SK-N-SH treated with all-trans-retinoic acid at 6 μM for 48 hours (cell line): ENCODE results near the gene NOTUM.

Experiments
- ATAC-seq: fragments of 200-7000 bp; cut with Tn5 transposase; 3 replicates; pipeline ENCODE4 v1.9.1; 2020; ENCODE audit warnings: mild to moderate bottlenecking, moderate library complexity
- ARNTL ChIP-seq: fragments of 450-650 bp; formaldehyde crosslinking; IDR thresholded peaks from 2 replicates; pipeline ENCODE4 v1.5.0; 2020; ENCODE audit warnings: low read depth, mild to moderate bottlenecking, moderate library complexity, borderline replicate concordance
- BACH2 ChIP-seq: fragments of 250-450 bp; sonication (Bioruptor Pico); IDR thresholded peaks from 2 replicates; pipeline ENCODE4 v1.9.0; 2021; ENCODE audit warnings: mild to moderate bottlenecking, borderline replicate concordance
- CSDC2 ChIP-seq: fragments of 250-450 bp; sonication (Bioruptor Pico); IDR thresholded peaks from 2 replicates; pipeline ENCODE4 v1.5.0; 2020; ENCODE audit warnings: mild to moderate bottlenecking, moderate library complexity
- ESRRG ChIP-seq: fragments of 250-450 bp; sonication (Bioruptor Pico); IDR thresholded peaks from 2 replicates; pipeline ENCODE4 v1.6.1; 2021; ENCODE audit warnings: mild to moderate bottlenecking
- GLIS3 ChIP-seq: fragments of 250-450 bp; sonication (Bioruptor Pico); IDR thresholded peaks from 2 replicates; pipeline ENCODE4 v1.5.0; 2020; ENCODE audit warnings: mild to moderate bottlenecking, moderate library complexity
- ISL1 ChIP-seq: fragments of 250-450 bp; sonication (Bioruptor Pico); IDR thresholded peaks from 2 replicates; pipeline ENCODE4 v2.1.2; 2022; ENCODE audit warnings: mild to moderate bottlenecking, moderate library complexity
- OSR1 ChIP-seq: fragments of 250-450 bp; sonication (Bioruptor Pico); IDR thresholded peaks from 2 replicates; pipeline ENCODE4 v1.8.0; 2022; ENCODE audit warnings: moderate library complexity, mild to moderate bottlenecking, inconsistent platforms
- PPARA ChIP-seq: fragments of 250-450 bp; sonication (Bioruptor Pico); IDR thresholded peaks from 2 replicates; pipeline ENCODE4 v1.5.0; 2020; ENCODE audit warnings: mild to moderate bottlenecking, borderline replicate concordance
- ZC3H10 ChIP-seq: fragments of 250-450 bp; sonication (Bioruptor Pico); IDR thresholded peaks from 2 replicates; pipeline ENCODE4 v1.5.1; 2021; ENCODE audit warnings: mild to moderate bottlenecking, moderate library complexity
- ZFP30 ChIP-seq: fragments of 450-650 bp; formaldehyde crosslinking; IDR thresholded peaks from 2 replicates; pipeline ENCODE4 v1.5.0; 2022; ENCODE audit warnings: mild to moderate bottlenecking, moderate library complexity
- ZNF565 ChIP-seq: fragments of 450-650 bp; formaldehyde crosslinking; conservative IDR thresholded peaks from 2 replicates; pipeline ENCODE4 v1.5.0; 2020; ENCODE audit warnings: low read depth, mild to moderate bottlenecking, moderate library complexity
- TF ChIP-seq, protein P1 (sequence below): fragments of 250-450 bp; sonication (Bioruptor Pico); IDR thresholded peaks from 2 replicates; pipeline ENCODE4 v1.5.1; 2020; ENCODE audit warnings: low read depth, mild to moderate bottlenecking, moderate library complexity
- TF ChIP-seq, protein P2 (sequence below): fragments of 250-450 bp; sonication (Bioruptor Pico); IDR thresholded peaks from 2 replicates; pipeline ENCODE4 v1.8.0; 2020; ENCODE audit warnings: mild to moderate bottlenecking, moderate library complexity, borderline replicate concordance
- TF ChIP-seq, protein P3 (sequence below): fragments of 250-450 bp; sonication (Bioruptor Pico); IDR thresholded peaks from 2 replicates; pipeline ENCODE4 v1.5.1; 2021; ENCODE audit warnings: mild to moderate bottlenecking, moderate library complexity
- TF ChIP-seq, protein P4 (sequence below): fragments of 250-450 bp; sonication (Bioruptor Pico); IDR thresholded peaks from 2 replicates; pipeline ENCODE4 v1.8.0; 2021; ENCODE audit warnings: low read depth, mild to moderate bottlenecking, moderate library complexity, borderline replicate concordance
- TF ChIP-seq, protein P5 (sequence below): fragments of 250-450 bp; sonication (Bioruptor Pico); IDR thresholded peaks from 2 replicates; pipeline ENCODE4 v1.5.0; 2020; ENCODE audit warnings: mild to moderate bottlenecking, moderate library complexity

Gene NOTUM

DNA sequence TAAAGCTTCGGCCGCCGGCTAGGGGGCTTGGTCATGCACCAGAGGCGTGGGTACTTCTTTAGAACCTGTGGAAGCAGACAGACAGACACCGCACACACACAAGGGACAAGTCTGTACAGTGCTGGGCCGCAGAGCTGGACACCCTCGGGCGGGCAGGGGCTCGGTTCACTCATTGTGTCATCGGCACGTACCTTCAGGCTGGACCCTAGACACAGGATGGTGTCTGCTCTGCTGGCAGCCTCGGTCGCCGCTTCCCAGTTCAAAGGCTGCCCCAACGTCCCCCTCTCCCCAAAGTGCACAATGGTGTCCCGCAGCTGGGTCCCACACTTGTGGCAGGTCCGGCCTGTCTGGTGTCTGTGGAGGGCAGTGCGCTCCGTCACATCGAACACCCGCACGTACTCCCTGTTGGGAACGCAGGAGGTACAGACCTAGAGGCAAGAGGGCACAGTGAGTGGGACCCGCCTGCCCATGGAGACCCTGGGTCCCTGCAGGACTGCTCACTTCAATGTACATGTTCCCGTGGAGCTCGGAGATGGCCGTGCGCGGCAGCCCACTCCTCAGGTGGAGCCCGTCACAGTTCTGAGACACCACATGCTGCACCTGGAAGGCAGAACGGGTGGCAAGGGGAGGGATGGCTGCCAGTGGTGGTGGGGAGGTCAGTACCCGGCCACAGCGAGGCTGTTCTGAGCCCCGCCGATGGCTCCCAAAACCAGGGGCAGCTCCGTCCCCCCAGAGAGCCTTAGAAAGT, 46.7 kb downstream of the NOTUM start (continued):
- TF ChIP-seq, protein P1, sequence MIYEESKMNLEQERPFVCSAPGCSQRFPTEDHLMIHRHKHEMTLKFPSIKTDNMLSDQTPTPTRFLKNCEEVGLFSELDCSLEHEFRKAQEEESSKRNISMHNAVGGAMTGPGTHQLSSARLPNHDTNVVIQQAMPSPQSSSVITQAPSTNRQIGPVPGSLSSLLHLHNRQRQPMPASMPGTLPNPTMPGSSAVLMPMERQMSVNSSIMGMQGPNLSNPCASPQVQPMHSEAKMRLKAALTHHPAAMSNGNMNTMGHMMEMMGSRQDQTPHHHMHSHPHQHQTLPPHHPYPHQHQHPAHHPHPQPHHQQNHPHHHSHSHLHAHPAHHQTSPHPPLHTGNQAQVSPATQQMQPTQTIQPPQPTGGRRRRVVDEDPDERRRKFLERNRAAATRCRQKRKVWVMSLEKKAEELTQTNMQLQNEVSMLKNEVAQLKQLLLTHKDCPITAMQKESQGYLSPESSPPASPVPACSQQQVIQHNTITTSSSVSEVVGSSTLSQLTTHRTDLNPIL (CRISPR knock-in tag): no peak
- TF ChIP-seq ESRRG: no peak
- no peak for TF ChIP-seq BACH2 (CRISPR knock-in tag)
- no peak for TF ChIP-seq CSDC2 (CRISPR knock-in tag)
- TF ChIP-seq, all 23 proteins: peak for 0

DNA sequence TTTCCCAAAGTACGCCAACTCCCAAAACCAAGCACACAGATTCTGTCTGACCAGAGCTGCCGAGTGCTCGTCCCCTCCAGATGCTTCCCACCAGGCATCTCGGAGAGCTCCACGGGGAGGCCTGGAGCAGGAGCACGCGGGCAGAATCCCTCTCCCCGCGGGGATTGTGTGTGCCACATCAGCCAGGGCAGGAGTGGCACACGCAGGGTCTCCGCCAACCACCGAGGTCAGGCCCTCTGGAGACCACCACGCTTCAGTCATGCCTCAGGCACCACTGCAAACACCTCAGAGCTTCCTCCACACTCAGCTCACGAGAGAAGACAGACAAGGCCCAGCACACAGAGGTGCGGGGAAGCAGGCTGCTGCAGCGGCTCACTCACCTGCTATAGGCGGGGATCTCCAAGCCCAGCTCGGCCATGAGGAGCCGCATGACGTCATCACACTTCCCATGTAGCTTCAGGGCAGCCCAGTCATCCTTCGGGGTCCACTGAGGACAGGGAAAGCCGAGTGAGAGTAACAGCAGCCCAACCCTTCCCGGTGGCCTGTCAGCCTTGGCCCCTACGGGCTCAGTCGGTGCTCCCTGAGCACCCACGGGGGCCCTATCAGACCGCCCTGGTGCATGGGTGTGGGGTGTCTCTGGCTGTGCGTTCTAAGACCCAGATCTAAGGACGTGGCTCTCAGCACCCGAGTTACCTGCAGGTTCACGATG, 47.4 kb downstream of the NOTUM start:
- TF ChIP-seq ZFP30 (CRISPR knock-in tag) (no peak), ZC3H10 (CRISPR knock-in tag) (no peak), ESRRG (no peak), ARNTL (CRISPR knock-in tag) (no peak), OSR1 (CRISPR knock-in tag) (no peak), ZNF565 (no peak), PPARA (CRISPR knock-in tag) (no peak), GLIS3 (CRISPR knock-in tag) (no peak), ISL1 (CRISPR knock-in tag) (no peak)
- TF ChIP-seq, protein P2, sequence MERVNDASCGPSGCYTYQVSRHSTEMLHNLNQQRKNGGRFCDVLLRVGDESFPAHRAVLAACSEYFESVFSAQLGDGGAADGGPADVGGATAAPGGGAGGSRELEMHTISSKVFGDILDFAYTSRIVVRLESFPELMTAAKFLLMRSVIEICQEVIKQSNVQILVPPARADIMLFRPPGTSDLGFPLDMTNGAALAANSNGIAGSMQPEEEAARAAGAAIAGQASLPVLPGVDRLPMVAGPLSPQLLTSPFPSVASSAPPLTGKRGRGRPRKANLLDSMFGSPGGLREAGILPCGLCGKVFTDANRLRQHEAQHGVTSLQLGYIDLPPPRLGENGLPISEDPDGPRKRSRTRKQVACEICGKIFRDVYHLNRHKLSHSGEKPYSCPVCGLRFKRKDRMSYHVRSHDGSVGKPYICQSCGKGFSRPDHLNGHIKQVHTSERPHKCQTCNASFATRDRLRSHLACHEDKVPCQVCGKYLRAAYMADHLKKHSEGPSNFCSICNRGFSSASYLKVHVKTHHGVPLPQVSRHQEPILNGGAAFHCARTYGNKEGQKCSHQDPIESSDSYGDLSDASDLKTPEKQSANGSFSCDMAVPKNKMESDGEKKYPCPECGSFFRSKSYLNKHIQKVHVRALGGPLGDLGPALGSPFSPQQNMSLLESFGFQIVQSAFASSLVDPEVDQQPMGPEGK (CRISPR knock-in tag): no peak
- TF ChIP-seq, protein P1 (CRISPR knock-in tag): no peak
- TF ChIP-seq, protein P3, sequence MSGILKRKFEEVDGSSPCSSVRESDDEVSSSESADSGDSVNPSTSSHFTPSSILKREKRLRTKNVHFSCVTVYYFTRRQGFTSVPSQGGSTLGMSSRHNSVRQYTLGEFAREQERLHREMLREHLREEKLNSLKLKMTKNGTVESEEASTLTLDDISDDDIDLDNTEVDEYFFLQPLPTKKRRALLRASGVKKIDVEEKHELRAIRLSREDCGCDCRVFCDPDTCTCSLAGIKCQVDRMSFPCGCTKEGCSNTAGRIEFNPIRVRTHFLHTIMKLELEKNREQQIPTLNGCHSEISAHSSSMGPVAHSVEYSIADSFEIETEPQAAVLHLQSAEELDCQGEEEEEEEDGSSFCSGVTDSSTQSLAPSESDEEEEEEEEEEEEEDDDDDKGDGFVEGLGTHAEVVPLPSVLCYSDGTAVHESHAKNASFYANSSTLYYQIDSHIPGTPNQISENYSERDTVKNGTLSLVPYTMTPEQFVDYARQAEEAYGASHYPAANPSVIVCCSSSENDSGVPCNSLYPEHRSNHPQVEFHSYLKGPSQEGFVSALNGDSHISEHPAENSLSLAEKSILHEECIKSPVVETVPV (CRISPR knock-in tag): no peak
- TF ChIP-seq, protein P4, sequence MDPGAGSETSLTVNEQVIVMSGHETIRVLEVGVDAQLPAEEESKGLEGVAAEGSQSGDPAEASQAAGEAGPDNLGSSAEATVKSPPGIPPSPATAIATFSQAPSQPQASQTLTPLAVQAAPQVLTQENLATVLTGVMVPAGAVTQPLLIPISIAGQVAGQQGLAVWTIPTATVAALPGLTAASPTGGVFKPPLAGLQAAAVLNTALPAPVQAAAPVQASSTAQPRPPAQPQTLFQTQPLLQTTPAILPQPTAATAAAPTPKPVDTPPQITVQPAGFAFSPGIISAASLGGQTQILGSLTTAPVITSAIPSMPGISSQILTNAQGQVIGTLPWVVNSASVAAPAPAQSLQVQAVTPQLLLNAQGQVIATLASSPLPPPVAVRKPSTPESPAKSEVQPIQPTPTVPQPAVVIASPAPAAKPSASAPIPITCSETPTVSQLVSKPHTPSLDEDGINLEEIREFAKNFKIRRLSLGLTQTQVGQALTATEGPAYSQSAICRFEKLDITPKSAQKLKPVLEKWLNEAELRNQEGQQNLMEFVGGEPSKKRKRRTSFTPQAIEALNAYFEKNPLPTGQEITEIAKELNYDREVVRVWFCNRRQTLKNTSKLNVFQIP (CRISPR knock-in tag): no peak
- TF ChIP-seq, protein P5, sequence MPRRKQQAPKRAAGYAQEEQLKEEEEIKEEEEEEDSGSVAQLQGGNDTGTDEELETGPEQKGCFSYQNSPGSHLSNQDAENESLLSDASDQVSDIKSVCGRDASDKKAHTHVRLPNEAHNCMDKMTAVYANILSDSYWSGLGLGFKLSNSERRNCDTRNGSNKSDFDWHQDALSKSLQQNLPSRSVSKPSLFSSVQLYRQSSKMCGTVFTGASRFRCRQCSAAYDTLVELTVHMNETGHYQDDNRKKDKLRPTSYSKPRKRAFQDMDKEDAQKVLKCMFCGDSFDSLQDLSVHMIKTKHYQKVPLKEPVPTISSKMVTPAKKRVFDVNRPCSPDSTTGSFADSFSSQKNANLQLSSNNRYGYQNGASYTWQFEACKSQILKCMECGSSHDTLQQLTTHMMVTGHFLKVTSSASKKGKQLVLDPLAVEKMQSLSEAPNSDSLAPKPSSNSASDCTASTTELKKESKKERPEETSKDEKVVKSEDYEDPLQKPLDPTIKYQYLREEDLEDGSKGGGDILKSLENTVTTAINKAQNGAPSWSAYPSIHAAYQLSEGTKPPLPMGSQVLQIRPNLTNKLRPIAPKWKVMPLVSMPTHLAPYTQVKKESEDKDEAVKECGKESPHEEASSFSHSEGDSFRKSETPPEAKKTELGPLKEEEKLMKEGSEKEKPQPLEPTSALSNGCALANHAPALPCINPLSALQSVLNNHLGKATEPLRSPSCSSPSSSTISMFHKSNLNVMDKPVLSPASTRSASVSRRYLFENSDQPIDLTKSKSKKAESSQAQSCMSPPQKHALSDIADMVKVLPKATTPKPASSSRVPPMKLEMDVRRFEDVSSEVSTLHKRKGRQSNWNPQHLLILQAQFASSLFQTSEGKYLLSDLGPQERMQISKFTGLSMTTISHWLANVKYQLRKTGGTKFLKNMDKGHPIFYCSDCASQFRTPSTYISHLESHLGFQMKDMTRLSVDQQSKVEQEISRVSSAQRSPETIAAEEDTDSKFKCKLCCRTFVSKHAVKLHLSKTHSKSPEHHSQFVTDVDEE: no peak
- no peak for ATAC-seq
